ENCODE results near the gene FAM163A. TPM values are rescaled to one million over a fixed set of nuclear protein-coding genes. Genes with fewer than 3 reads are reported as not detected.

Gene FAM163A
- total RNA-seq, 1 donor, result under 0.01 TPM

- DNase-seq (ENCODE audit: low read depth), result no peak
Measured at GRCh38 chr1:179761846-179762640, 19.0 kb downstream of the FAM163A start.

GRCh38 chr1:179767177-179767581 lies 24.1 kb downstream of the FAM163A start:
- no peak for DNase-seq (ENCODE audit: low read depth)
- TF ChIP-seq, protein P1, sequence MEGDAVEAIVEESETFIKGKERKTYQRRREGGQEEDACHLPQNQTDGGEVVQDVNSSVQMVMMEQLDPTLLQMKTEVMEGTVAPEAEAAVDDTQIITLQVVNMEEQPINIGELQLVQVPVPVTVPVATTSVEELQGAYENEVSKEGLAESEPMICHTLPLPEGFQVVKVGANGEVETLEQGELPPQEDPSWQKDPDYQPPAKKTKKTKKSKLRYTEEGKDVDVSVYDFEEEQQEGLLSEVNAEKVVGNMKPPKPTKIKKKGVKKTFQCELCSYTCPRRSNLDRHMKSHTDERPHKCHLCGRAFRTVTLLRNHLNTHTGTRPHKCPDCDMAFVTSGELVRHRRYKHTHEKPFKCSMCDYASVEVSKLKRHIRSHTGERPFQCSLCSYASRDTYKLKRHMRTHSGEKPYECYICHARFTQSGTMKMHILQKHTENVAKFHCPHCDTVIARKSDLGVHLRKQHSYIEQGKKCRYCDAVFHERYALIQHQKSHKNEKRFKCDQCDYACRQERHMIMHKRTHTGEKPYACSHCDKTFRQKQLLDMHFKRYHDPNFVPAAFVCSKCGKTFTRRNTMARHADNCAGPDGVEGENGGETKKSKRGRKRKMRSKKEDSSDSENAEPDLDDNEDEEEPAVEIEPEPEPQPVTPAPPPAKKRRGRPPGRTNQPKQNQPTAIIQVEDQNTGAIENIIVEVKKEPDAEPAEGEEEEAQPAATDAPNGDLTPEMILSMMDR (IDR thresholded peaks at IDR 0.05; ENCODE audit: insufficient read depth, low read depth, low read length), result no peak
- H3K4me3 ChIP-seq (ENCODE audit: low read depth, low read length), result no peak overlapping the region

More at GRCh38 chr1:179761846-179762640, 19.0 kb downstream of the FAM163A start:
- no peak overlapping the region for H3K4me3 ChIP-seq (ENCODE audit: low read depth, low read length)
- TF ChIP-seq, protein P1 (IDR thresholded peaks at IDR 0.05; ENCODE audit: insufficient read depth, low read depth, low read length), result no peak

- no peak overlapping the region for H3K4me3 ChIP-seq (ENCODE audit: low read depth, low read length)
- TF ChIP-seq, protein P1 (IDR thresholded peaks at IDR 0.05; ENCODE audit: insufficient read depth, low read depth, low read length), result no peak
- no peak for DNase-seq (ENCODE audit: low read depth)
Measured at GRCh38 chr1:179767996-179768395, 24.9 kb downstream of the FAM163A start.

- no peak overlapping the region for H3K4me3 ChIP-seq (ENCODE audit: low read depth, low read length)
- no peak for DNase-seq (ENCODE audit: low read depth)
- TF ChIP-seq, protein P1 (IDR thresholded peaks at IDR 0.05; ENCODE audit: insufficient read depth, low read depth, low read length), result peak; percentile 21
Measured at GRCh38 chr1:179770887-179771502, 27.9 kb downstream of the FAM163A start.

- H3K4me3 ChIP-seq (ENCODE audit: low read depth, low read length), result no peak overlapping the region
- TF ChIP-seq, protein P1 (IDR thresholded peaks at IDR 0.05; ENCODE audit: insufficient read depth, low read depth, low read length), result no peak
- no peak for DNase-seq (ENCODE audit: low read depth)
Measured at GRCh38 chr1:179773264-179773663, 30.2 kb downstream of the FAM163A start.

DNA sequence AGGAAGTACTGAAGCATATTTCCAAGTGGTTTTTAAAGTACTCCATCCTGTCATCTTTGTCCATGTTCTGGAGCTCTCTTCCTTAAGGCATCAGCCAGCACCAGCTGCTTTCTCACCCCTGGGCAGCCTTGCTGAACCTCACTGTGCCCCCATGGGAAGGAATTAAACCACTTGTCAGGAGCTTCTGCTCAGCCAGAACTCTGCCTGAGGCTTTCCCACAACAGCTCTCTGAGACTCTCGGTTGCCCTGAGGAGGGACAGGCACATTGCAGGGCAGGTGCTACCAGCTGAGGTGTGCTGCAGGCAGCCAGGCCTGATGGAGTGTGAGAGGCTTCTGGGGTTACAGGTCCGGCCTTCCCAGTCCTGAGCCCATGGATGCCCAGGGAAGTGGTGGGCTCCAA lies 30.9 kb downstream of the FAM163A start:
- TF ChIP-seq, protein P1 (IDR thresholded peaks at IDR 0.05; ENCODE audit: insufficient read depth, low read depth, low read length), result no peak
- H3K4me3 ChIP-seq (ENCODE audit: low read depth, low read length), result no peak overlapping the region
- no peak for DNase-seq (ENCODE audit: low read depth)

Data from fibroblast of villous mesenchyme (primary cell).